Measurements from ENCODE around the gene ZNF22.

Gene ZNF22

GRCh38 chr10:45015590-45015989 lies 14.9 kb downstream of the ZNF22 start:
- no peak overlapping the region for H3K4me3 ChIP-seq (ENCODE audit: low read depth, low read length)
- no peak for TF ChIP-seq CTCF (IDR thresholded peaks at IDR 0.05; ENCODE audit: low read depth, low read length)
- DNase-seq (ENCODE audit: low read depth, low spot score): no peak
- in situ Hi-C loops (cut with HindIII; ENCODE audit: low sequenced_read_pairs): no loop called here

GRCh38 chr10:45023426-45023825 lies 22.7 kb downstream of the ZNF22 start:
- no peak for DNase-seq (ENCODE audit: low read depth, low spot score)
- TF ChIP-seq CTCF (IDR thresholded peaks at IDR 0.05; ENCODE audit: low read depth, low read length): no peak
- in situ Hi-C loops (cut with HindIII; ENCODE audit: low sequenced_read_pairs): no loop called here
- no peak overlapping the region for H3K4me3 ChIP-seq (ENCODE audit: low read depth, low read length)

- H3K4me3 ChIP-seq (ENCODE audit: low read depth, low read length): no peak overlapping the region
- in situ Hi-C loops (cut with HindIII; ENCODE audit: low sequenced_read_pairs): no loop called here
- no peak for DNase-seq (ENCODE audit: low read depth, low spot score)
- TF ChIP-seq CTCF (IDR thresholded peaks at IDR 0.05; ENCODE audit: low read depth, low read length): no peak
Measured at GRCh38 chr10:45034301-45034700, 33.6 kb downstream of the ZNF22 start.

DNA sequence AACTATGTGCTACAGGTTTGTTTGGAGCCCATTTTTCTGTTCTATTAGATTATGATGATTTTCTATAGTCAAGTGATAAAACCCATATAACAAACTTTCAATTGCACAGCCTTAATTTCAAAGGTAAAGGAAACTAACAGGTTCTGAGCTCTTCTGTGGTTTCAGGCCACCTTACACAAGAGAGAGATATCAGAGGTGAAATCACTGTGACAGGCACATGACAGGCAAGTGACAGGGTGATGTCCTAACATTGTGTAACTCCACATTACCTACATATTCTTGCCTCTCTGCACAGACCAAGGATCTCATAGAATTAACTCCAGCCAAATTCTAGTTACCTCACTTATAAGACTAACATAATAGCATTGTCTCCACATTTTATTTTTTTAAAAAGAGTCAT lies 35.0 kb downstream of the ZNF22 start:
- no peak for TF ChIP-seq CTCF (IDR thresholded peaks at IDR 0.05; ENCODE audit: low read depth, low read length)
- in situ Hi-C loops (cut with HindIII; ENCODE audit: low sequenced_read_pairs): no loop called here
- DNase-seq (ENCODE audit: low read depth, low spot score): no peak
- H3K4me3 ChIP-seq (ENCODE audit: low read depth, low read length): no peak overlapping the region

- TF ChIP-seq CTCF (IDR thresholded peaks at IDR 0.05; ENCODE audit: low read depth, low read length): no peak
- no peak overlapping the region for H3K4me3 ChIP-seq (ENCODE audit: low read depth, low read length)
- in situ Hi-C loops (cut with HindIII; ENCODE audit: low sequenced_read_pairs): no loop called here
- peak; percentile 19 for DNase-seq (ENCODE audit: low read depth, low spot score)
Measured at GRCh38 chr10:45040921-45041542, 40.3 kb downstream of the ZNF22 start.

GRCh38 chr10:45044290-45044689 lies 43.6 kb downstream of the ZNF22 start:
- no peak overlapping the region for H3K4me3 ChIP-seq (ENCODE audit: low read depth, low read length)

More at GRCh38 chr10:45044290-45044689, 43.6 kb downstream of the ZNF22 start:
- DNase-seq (ENCODE audit: low read depth, low spot score): no peak
- TF ChIP-seq CTCF (IDR thresholded peaks at IDR 0.05; ENCODE audit: low read depth, low read length): no peak
- in situ Hi-C loops (cut with HindIII; ENCODE audit: low sequenced_read_pairs): no loop called here
